Pulmonary artery endothelial cell (primary cell): Measurements from ENCODE around the gene KCNAB2. TPM values are rescaled to one million over a fixed set of nuclear protein-coding genes. Genes with fewer than 3 reads are reported as not detected.

Experiments used
- DNase-seq: peaks from one replicate; pipeline ENCODE4 v3.0.0-alpha.2; 2011; ENCODE audit warnings: low read depth, low spot score
- total RNA-seq: library from RNA; depleted of rRNA; stranded (reverse); fragments of >200 nt; gene quantifications from 2 replicates; pipeline ENCODE4 v1.2.3, GENCODE V29; 2014

The KCNAB2 gene
- total RNA-seq, 1 donor from 2014 or later = 3.5 TPM

DNA sequence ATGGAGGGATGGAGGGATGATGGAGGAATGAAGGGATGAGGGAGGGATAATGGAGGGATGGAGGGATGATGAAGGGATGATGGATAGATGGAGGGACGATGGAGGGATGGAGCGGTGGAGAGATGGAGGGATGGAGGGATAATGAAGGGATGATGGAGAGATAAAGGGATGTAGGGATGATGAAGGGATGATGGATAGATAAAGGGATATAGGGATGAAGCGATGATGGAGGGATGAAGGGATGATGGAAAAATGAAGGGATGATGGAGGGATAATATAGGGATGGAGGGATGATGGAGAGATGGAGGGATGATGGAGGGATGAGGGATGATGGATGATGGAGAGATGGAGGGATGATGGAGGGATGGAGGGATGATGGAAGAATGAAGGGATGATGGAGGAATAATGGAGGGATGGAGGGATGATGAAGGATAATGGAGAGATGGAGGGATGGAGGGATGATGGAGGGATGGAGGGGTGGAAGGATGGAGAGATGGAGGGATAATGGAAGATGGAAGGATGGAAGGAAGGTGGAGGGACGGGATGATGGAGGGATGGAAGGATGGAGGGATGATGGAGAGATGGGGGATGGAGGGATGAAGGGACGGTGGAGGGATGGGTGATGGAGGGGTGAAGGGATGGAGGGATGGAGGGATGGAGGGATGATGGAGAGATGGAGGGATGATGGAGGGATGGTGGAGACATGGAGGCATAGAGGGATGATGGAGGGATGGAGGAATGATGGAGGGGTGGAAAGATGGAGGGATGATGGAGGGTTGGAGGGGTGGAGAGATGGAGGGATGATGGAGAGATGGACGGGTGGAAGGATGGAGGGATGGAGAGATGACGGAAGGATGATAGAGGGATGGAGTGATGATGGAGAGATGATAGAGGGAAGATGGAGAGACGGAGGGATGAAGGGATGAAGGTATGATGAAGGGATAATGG is 62.0 kb downstream of the KCNAB2 start:
- no peak for DNase-seq

DNA sequence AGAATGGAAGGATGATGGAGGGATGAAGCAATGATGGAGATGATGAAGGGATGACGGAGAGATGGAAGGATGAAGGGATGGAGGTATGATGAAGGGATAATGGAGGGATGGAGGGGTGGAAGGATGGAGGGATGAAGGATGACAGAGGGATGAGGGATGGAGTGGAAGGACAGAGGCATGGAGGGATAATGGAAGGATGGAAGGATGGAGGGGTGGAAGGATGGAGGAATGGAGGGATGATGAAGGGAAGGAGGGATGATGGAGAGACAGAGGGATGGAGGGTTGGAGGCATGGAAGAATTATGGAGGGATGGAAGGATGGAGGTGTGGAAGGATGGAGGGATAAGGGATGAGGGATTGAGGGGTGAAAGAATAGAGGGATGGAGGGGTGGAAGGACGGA is 62.8 kb downstream of the KCNAB2 start:
- no peak for DNase-seq

DNA sequence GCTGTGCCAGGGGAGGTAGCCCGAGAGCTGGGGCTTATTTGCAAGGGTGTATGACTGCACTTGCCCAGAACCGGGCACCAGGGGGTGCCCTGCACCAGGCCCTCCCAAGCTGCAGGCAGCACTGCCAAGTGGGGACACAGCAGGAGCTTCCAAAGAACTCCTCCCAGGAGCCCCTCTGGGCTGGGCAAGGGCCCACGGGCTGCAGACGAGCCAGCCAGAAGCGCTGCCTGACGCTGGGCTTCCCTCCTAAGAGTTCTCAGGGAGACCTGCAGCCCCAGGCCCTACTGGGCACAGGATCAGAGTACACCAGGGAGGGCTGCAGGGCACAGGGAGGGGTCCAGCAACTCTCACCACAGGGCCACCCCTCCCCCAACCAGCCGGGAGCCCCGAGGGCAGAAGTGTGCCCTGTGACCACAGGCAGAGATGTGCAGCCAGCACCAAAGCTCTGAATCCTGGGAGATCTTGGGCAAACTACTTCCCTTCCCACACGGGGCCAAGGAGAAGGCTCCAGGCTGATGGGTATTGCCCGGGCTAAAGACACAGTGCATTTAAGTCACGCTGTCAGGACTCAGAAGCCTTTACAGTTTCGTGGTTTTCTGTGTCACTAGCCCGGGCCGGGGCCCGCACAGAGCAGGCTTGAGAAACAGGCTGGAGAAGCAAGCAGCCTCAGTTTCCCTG is 63.4 kb downstream of the KCNAB2 start:
- no peak for DNase-seq

DNA sequence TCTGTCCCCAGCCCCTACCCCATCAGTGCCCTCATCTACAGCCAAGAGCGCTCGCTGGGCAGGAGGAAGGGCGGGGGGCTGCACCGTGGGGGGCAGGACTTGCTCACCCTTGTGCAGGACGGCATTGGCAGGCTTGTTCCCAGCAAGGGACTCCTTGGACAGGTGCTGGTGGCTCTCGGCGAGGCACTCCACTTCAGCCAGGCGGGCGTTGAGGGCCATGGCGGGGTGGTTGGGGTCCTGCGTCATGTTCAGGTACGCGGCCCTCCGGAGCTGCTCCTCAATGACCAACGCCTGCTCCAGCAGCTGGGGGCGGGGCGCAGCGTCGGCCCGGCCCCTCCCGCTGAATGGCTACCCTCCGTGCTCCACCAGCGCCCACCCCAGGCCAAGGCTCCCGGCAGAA is 64.0 kb downstream of the KCNAB2 start:
- no peak for DNase-seq

DNA sequence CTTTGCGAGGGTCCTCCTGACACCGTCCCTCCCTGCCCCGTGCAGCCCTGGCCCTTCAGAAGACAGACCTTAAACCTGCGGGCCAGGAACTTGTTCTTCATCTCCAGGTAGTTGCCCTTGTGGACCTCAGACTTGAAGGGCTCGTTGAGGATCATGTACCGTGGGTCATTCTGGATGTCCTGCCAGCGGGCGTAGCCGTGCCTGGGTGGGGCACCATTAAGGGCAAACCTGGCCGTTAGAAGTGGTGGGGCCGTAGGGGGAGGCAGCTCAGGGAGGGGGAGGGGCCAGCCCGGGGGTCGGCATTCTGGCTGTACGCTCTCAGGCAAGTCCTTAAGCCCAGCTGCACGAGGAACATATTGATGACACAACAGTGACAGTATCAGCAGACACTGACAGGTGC is 64.6 kb downstream of the KCNAB2 start:
- DNase-seq = no peak

DNA sequence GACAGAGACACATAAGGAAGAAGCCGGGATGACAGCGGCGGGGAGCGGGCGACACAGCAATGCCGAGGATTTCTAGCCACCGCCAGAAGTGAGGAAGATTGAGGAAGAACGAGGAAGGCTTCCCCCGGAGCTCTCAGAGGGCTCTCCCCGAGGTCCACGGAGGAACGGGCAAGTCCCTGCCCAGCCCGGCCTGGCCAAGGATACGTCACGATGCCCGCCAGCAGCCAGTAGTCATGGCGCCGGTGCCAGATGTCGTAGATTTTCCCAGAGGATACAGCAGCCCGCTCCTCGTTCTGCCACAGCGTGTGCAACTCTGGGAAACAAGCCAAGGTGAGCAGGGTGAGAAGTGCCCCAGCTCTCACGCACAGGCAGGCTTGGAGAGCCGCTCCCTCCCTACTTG is 65.9 kb downstream of the KCNAB2 start:
- DNase-seq = no peak

DNA sequence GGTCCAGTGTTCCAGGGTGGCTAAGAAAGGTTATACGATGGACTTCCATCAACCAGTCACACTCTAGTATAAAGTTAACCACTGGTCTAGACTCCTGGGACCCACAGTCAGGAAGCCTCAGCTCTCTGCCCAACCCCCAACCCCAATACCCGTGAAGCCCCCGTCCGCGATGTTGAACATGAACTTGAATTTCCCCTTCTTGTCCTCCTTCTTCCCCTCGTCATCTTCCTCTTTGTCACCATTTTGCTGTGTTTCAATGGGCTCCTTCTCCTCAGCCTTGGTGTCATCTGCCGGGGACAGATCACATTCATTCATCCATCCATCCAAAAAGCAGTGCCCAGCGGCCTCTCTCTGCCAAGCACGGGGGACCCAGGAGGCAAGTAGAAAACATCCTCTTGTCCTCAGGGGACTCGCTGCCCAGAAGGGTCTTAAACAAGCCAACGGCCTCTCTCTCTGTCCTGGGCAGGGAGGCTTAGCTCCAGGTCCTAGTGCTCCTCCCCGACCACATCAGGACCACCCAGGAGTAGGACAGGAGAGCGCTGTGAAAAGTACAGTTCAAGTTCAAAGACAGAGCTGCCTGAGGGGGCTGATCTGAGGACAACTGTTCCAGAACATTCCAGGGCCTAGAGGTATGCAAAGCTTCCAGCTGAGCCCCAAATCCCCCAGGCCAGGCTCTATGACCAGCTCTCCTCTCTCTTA is 66.5 kb downstream of the KCNAB2 start:
- no peak for DNase-seq

DNA sequence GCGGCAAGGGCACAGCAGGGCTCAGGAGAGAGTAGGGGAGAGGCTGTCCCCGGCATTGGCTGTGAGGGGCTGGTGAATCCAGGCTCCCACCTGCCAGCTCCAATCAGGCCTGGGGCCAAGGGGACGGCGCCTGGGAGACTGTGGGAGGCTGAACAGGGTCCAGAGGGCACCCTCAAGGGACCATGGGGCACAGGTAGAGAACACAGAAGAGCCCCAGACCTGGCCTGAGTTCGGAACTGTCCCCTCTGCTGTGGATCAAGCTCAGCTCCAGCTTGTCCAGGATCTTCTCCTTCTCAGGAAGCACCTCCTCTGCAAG is 67.0 kb downstream of the KCNAB2 start:
- no peak for DNase-seq

DNA sequence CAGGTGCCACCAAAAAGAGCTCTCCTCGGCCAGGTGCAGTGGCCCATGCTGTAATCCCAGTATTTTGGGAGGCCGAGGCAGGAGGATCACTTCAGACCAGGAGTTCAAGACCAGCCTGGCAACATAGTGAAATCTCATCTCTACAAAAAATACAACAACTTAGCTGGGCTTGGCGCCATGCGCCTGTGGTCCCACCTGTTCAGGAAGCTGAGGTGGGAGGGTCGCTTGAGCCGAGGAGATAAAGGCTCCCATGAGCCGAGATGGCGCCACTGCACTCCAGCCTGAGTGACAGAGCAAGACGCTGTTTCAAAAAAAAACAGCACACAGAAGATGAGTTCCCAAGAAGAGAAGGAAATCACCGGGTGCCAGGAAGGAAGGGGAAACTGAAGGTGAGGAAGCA is 67.4 kb downstream of the KCNAB2 start:
- no peak for DNase-seq

DNA sequence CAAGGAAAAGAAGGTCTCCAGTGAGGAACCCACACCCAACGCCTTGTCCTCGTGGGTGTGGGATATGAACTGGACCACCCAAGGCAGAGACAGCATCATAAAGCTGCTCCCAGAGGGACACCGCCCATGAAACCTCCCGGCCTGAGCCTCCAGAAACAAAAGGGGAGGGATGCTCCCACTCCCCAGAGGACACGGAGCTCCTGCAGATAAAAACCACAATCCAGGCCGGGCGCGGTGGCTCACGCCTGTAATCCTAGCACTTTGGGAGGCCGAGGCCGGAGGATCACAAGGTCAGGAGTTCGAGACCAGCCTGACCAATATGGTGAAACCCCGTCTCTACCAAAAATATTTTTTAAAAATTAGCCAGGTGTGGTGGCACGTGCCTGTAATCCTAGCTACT is 68.1 kb downstream of the KCNAB2 start:
- DNase-seq = no peak

DNA sequence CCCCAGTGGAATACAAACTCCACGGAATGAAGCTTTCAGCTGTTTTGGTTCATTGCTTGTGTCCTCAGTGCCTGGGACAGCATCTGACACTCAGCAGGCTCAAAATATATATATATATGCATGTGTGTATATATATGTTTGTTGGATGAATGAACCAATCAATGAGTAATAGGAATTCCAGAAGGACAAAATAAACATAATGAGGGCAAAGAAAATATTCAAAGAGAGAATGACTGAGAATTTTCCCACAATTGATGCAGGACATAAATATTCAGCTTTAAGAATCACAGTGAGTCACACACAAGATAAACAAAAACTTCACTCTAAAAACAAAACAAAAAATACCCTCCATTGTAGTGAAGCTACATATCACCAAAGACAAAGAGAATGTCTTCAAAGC is 70.4 kb downstream of the KCNAB2 start:
- no peak for DNase-seq

DNA sequence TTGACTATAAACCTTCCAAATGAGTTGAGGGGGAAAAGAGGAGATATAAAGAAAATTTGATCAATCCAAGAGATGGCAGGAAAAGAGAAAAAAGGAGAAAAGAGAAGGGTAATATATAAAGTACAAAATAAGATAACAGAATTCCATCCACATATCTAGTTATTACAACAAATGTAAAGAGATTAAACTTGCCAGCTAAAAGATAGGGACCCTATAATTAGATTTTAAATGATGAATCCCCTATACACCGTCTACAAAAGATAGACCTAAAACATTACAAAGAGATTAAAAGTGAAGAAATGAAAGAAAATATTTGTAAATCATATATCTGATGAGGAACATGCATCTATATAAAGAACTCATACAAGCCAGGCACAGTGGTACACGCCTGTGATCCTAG is 71.4 kb downstream of the KCNAB2 start:
- DNase-seq = no peak

DNA sequence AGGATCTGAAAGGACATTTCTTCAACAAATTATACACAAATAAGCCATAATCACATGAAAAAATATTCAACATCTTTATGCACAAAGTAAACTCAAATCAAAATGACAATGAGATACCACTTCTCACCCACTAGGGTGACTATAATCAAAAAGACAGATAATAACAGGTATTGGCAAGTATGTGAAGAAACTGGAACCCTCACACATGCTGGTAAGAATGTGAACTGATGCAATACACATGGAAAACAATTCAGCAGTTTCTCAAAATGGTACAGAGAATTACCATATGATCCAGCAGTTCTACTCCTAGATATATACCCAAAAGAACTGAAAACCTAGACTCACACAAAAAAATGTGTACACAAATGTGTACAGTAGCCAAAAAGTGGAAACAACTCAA is 71.9 kb downstream of the KCNAB2 start:
- no peak for DNase-seq

DNA sequence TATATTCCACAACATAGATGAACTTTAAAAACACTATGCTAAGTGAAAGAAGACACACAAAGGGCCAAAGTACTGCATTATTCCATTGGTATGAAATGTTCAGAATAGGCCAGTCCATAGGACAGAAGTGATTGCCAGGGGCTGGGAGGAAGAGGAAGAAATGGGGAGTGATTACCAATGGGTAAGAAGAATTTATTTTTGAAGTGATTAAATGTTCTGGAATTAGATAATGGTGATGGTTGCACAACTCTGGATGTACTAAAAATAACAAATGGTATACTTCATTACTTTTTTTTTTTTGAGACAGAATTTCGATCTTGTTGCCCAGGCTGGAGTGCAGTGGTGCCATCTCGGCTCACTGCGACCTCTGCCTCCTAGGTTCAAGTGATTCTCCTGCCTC is 72.7 kb downstream of the KCNAB2 start:
- no peak for DNase-seq

DNA sequence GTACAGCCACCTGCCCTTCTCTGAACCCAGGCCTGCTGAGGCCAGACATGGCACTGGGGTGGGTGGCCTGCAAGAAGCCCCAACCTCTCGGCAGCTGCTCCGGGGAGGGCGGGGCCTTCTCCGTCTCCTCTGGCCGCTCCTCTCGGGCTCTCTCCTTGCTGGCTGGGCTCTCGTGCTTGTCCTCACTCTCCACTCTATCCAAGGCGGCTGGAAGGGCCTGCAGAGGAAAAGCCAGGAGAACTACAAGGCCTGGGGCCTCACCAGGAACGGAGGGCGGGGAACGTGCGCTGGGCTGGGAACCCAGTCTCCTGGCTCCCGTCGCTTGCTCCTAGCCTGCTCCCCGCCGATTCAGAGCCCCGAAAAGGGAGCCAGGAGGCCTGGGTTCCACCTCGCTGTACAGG is 75.3 kb downstream of the KCNAB2 start:
- no peak for DNase-seq

DNA sequence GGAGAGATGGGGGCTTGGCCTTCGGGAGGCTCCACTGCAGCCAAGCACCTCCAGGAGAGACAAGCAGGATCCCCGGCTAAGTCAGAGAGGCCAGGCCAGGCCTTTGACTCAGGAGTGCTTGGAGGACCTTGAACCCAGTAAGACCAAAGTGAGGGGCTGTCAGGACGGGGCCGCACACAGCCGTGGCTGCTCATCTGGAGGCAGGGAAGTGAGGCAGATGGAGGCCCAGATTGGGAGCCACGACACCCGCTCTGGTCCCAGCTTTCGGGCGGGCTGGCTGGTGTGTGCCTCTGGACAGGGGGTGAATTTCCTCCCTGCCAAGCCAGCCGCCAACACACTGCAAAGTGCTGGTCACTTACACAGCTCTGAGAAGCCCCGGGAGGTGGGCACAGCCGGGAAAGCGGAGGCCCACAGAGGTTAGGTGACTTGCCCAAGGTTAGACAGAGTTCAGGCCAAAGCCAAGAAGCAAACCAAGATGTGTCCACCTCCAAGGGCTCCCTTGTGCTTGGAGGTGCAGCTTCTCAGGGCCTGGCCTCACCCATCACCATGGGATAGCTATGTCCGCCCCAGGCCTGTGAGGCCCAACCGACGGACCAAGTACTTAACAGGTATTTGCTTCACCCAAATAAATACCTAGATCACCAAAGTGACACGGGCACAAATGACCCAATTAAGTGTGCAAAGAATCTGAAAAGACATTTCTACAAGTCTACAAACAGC is 76.1 kb downstream of the KCNAB2 start:
- DNase-seq = no peak

DNA sequence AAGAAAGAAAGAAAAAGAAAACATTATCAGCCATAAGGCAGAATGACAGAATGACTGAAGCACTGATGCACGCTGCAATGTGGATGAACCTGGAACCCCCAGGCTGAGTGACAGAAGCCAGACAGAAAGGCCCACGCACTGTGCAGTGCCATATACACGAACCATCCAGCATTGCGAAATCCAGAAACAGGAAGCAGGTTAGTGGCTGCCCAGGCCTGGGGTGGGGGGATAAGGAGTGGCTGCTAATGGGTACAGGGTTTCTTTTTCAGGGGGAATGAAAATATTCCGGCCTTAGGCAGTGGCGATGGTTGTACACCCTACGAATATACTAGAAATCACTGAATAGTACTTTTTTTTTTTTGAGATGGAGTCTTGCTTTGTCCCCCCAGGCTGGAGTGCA is 77.4 kb downstream of the KCNAB2 start:
- no peak for DNase-seq

DNA sequence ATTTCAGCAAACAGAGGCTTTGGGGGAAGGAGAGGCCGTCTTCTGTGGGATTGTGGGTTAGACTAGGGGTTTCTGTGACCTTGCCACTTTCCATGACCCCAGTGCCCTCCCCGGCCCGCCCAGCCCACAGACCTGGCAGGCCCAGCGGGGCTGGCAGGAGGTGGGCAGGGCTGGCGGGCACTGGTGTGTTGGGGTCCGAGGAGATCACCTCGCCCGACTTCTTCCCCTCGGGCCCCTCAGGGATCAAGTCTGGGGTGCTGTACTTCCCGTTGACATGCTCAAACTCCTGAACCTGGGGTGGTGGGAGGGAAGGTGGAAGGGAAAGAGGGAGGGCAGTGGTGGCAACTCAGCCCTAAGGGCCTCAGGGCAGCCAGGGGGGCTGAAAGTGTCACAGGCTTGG is 78.1 kb downstream of the KCNAB2 start:
- no peak for DNase-seq

DNA sequence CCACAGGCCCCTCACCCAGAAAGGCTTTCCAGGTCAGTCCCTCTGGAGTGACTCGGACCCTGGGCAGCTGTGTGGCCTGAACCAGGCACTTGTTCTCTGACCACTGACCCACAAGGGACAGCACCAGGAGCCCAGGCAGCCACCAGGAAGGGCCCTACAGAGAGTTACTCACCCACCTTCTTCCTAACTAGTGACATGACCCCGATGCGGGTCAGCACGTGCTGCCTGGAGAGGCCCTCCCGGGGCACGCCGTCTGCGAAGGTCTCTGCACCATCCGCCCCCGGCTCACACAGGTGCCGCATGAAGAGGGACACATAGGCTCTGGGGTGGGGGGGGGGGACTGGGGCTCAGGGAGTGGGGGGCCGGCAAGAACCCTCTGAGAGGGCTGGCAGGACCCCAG is 78.7 kb downstream of the KCNAB2 start:
- DNase-seq = no peak

DNA sequence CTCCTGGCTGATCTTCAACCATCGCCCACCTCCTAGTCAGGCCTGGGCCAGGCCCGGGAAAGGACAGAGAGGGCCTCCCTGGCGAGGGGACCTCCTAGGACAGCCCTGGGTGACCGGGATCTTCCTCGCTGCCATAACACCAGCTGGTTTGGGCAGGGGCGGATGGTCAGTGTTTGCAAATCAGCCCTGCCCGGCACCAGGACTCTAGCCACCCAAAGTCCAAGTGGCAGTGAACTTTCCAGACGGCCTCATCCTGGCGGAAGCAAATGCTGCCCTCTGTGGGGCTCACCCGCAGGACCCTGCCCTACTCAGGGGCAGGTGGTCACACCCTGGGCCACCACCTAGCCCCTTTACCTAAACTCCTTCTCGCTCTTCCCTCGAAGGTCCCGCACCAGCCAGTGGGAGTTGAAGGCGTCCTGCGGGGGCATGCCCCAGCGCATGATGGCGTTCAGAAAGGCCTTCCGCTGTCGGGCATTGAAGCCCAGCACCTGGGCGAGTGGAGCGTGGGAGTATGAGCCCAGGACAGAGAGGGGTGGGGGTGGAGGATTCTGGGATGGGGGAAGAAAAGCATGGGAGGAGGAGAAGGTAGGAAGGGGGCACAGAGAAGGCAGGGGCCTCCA is 79.2 kb downstream of the KCNAB2 start:
- no peak for DNase-seq

DNA sequence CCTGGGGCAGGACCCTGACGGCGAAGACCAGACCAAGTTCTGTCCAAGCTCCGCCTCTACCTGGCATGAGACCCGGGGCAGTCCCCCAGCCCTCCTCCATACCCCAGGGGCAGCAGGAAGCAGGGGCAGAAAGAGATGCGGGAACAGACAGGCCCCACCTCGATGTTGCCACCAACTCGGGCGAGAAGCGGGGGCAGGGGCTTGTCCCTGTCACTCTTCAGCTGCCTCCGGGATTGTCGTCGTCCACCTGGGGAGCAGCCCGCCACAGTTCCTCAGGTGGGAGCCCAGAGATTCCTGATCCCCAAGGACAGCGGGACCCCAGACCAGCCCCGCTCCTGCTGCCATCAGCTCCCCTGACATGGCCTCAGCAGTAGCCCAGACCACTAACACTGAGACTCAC is 79.7 kb downstream of the KCNAB2 start:
- no peak for DNase-seq
